Common myeloid progenitor, CD34-positive (primary cell): ENCODE results near the gene WASHC2A.
A peak's percentile ranks its signal among the peaks of the same experiment; 100 is the strongest.
"Not testable (repeated sequence)": the region's sequence is repeated elsewhere in the genome, so short reads cannot be mapped to it uniquely, and the experiment has no call there.

ENCODE experiments used
- CTCF ChIA-PET: fragments of 350-600 bp; sonication (Branson Sonifier 250); formaldehyde crosslinking; loops from one replicate; lab custom pipeline; 2021; ENCODE audit warnings: antibody characterized with exemption; lab: Charles Lee
- POLR2A ChIA-PET: fragments of 350-600 bp; sonication (Branson Sonifier 250); formaldehyde crosslinking; loops from one replicate; lab custom pipeline; 2021; ENCODE audit warnings: antibody characterized with exemption; lab: Charles Lee
- DNase-seq, 3 donors: peaks; one replicate each; pipeline versions ENCODE4 v3.0.0 to v3.0.0-alpha.2; 2013
- H3K27ac ChIP-seq, 2 experiments: 1 replicate in 1 of 2; 2 replicates in 1 of 2; pipeline ENCODE4 v1.7.0; 2013; ENCODE audit warnings: inconsistent platforms in 2 of 2, low read length in 2 of 2, mild to moderate bottlenecking in 2 of 2, low read depth in 1 of 2, moderate library complexity in 1 of 2; ENCODE audit not compliant: severe bottlenecking in 2 of 2, insufficient read depth in 1 of 2, poor library complexity in 1 of 2
- H3K27me3 ChIP-seq, 5 experiments: replicated peaks in 2 of 5; 1 replicate in 3 of 5; 2 replicates in 2 of 5; pipeline versions ENCODE4 v1.6.1 to v1.7.0; 2013; ENCODE audit warnings: low read length in 4 of 5, mild to moderate bottlenecking in 2 of 5, moderate library complexity in 2 of 5, inconsistent platforms in 1 of 5; ENCODE audit not compliant: insufficient read depth in 5 of 5, control insufficient read depth in 4 of 5
- H3K36me3 ChIP-seq, 4 experiments: 1 replicate in 2 of 4; 2 replicates in 2 of 4; pipeline versions ENCODE4 v1.6.1 to v1.7.0; 2013; ENCODE audit warnings: low read length in 3 of 4, control low read depth in 1 of 4, mild to moderate bottlenecking in 1 of 4; ENCODE audit not compliant: control insufficient read depth in 4 of 4, insufficient read depth in 4 of 4
- H3K4me1 ChIP-seq, 4 experiments: 1 replicate in 3 of 4; 2 replicates in 1 of 4; pipeline versions ENCODE4 v1.6.1 to v1.7.1; 2013; ENCODE audit warnings: low read length in 3 of 4, mild to moderate bottlenecking in 3 of 4, control low read depth in 1 of 4, inconsistent platforms in 1 of 4, moderate library complexity in 1 of 4; ENCODE audit not compliant: control insufficient read depth in 4 of 4, insufficient read depth in 4 of 4; ENCODE audit errors: control extremely low read depth in 1 of 4
- H3K4me3 ChIP-seq, 7 experiments: 1 replicate in 4 of 7; 2 replicates in 3 of 7; pipeline versions ENCODE4 v1.5.1 to v1.7.0; 2013; ENCODE audit warnings: mild to moderate bottlenecking in 7 of 7, low read length in 6 of 7, moderate library complexity in 6 of 7, inconsistent platforms in 2 of 7, low read depth in 2 of 7, control low read depth in 1 of 7; ENCODE audit not compliant: insufficient read depth in 4 of 7, control insufficient read depth in 1 of 7; ENCODE audit errors: extremely low read depth in 1 of 7
- H3K9me3 ChIP-seq, 5 experiments: 1 replicate in 4 of 5; 2 replicates in 1 of 5; pipeline versions ENCODE4 v1.6.1 to v1.7.1; 2013; ENCODE audit warnings: low read length in 4 of 5, mild to moderate bottlenecking in 2 of 5, inconsistent platforms in 1 of 5, low read depth in 1 of 5, moderate library complexity in 1 of 5; ENCODE audit not compliant: control insufficient read depth in 4 of 5, insufficient read depth in 2 of 5; ENCODE audit errors: control extremely low read depth in 1 of 5
- WGBS: methylation state at CpG from one replicate; pipeline ENCODE4 v1.1.5; 2013; ENCODE audit not compliant: insufficient coverage; 5-methylcytosine and 5-hydroxymethylcytosine counted together

The WASHC2A gene

DNA sequence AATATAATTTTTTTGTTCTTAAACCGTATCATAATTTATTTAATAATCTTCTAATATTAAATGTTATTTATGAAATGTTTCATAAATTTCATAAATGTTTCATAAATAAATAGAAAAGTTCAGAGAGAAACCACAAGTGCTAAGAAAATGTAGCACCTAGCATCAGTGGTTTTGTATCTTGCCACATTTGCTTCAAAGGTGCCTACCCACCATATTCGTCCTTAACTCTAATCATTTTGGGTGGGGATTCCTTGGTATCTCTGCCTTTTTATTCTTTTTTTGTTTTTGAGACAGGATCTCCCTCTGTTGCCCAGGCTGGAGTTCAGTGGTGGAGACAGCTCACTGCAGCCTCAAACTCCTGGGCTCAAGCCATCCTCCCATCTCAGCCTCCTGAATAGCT, 7.4 kb downstream of the WASHC2A start:
- H3K36me3 ChIP-seq, H3K27ac ChIP-seq, DNase-seq, CTCF ChIA-PET, H3K4me1 ChIP-seq, H3K9me3 ChIP-seq, POLR2A ChIA-PET, H3K4me3 ChIP-seq, H3K27me3 ChIP-seq: not testable (repeated sequence)
- no CpG with 5 or more reads among the region's 2 CpGs for WGBS

DNA sequence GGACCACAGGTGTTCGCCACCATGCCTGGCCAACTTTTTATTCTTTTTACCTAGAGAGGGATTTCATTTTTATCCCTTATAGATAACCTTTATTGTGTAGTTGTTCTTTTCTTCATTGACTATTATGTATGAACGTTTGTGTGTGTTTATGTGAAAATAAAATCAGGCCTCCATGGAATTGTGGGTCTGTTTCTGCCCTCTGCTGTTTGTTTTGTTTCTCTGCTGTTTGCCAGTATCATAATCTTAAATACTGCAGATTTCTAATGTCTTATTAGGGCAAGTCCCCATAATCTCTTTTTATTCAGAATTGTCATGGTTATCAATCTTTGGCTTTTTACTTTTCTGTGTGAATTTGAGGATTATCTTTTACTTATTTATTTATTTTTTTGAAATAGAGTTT, 7.8 kb downstream of the WASHC2A start:
- H3K9me3 ChIP-seq, H3K36me3 ChIP-seq, POLR2A ChIA-PET, H3K4me3 ChIP-seq, H3K27me3 ChIP-seq, H3K27ac ChIP-seq, H3K4me1 ChIP-seq, CTCF ChIA-PET: not testable (repeated sequence)
- no CpG with 5 or more reads among the region's 2 CpGs for WGBS
- DNase-seq, result peak in 1 of 3 donors; percentile 14

DNA sequence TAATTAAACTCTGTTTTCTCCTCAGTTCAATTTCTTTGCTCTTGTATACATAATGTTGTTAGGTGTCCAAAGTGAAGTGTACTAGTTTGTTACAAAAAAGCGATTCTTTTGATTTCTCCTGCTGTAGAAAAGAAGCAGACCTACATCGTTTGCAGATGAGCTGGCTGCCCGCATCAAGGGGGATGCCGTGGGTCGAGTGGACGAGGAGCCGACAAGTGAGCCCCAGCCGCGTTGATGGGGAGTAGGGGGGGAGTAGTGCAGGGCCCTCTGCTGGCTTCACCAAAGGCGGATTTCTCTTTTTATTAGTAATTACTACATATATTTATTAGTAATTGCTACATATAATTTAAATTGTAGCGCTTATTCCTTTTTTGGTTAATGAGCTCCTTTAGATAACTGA, 23.6 kb downstream of the WASHC2A start:
- H3K9me3 ChIP-seq, H3K36me3 ChIP-seq, POLR2A ChIA-PET, H3K4me1 ChIP-seq, DNase-seq, CTCF ChIA-PET, H3K4me3 ChIP-seq, H3K27me3 ChIP-seq, H3K27ac ChIP-seq: not testable (repeated sequence)
- no CpG with 5 or more reads among the region's 11 CpGs for WGBS

DNA sequence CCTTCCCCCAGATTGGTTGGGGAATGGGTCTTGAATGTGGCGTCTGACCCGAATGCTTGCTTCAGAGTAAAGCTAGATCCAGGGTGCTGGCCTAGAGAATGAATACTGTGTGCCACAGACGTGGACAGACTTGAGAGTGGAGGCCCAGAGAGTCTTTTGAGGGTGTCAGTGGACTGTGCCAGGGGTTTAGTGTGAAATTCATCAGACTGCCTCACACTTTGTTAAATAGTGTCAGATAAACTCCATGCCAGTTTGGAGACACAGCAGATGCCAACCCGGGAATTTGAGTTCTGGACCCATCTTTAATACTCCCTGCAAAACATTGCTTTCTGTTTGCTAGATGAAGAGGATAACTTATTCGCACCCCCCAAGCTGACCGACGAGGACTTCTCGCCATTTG, 25.2 kb downstream of the WASHC2A start:
- H3K4me1 ChIP-seq, POLR2A ChIA-PET, H3K9me3 ChIP-seq, H3K27ac ChIP-seq, H3K36me3 ChIP-seq, DNase-seq, H3K4me3 ChIP-seq, H3K27me3 ChIP-seq, CTCF ChIA-PET: not testable (repeated sequence)
- WGBS, result no CpG with 5 or more reads among the region's 8 CpGs

DNA sequence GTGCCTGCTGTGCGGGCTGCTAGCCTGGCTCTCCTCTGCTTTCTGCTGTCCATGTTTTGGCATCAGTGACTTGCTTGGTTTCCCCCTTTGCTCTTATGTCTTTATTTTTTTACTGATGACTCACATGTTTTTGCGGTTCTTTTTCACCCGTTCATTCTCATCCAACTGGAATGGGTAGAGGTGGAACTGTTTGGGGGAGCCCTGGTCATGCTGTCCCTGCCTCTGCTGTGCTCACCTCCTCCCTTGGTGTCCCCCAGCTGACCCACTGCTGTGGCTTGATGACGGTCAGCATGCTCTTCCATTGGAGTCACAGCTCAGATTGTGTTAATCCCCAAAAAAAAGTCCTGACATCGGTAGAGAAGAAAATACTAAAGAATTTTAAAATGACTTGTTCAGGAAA, 26.9 kb downstream of the WASHC2A start:
- H3K9me3 ChIP-seq, H3K4me1 ChIP-seq, H3K27me3 ChIP-seq, H3K36me3 ChIP-seq, POLR2A ChIA-PET, H3K27ac ChIP-seq, CTCF ChIA-PET, H3K4me3 ChIP-seq, DNase-seq: not testable (repeated sequence)
- 100% methylated on average over 1 of the region's 5 CpGs for WGBS

DNA sequence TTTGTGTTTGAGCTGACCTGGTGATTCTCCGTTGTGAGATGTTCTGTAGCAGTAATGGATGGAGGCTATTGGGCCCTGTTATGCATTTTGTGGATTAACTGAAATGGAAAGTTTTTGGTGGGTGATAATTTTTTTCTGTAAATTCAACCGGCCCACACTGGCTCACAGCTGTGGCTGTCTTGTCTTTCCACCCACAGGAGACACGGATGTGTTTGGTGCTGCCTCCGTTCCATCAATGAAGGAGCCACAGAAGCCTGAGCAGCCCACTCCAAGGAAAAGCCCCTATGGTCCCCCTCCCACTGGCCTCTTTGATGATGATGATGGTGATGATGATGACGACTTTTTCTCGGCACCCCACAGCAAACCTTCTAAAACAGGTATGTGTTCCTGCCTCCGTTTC, 27.6 kb downstream of the WASHC2A start:
- H3K27ac ChIP-seq, POLR2A ChIA-PET, DNase-seq, H3K4me1 ChIP-seq, CTCF ChIA-PET, H3K9me3 ChIP-seq, H3K36me3 ChIP-seq, H3K4me3 ChIP-seq, H3K27me3 ChIP-seq: not testable (repeated sequence)
- WGBS, result 100% methylated on average over 1 of the region's 7 CpGs

DNA sequence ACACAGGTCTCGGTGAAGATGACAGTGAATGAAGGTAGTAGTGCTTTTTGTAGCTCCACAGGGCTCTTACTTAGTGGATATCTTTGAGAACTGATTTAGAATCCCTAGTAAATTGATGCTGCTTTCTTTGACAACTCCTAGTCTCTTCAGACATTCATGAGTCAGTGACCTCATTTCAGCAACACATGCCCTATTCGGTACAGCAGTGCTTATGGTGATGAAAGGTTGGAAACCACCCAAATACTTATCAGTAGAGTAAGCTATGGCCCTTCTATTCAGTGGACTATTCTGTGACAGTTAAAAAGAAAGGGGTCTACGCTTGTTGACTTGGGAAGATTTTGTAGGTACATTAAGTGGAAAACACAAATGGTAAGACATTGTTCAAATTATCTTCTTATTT, 29.0 kb downstream of the WASHC2A start:
- H3K4me3 ChIP-seq, H3K9me3 ChIP-seq, H3K27ac ChIP-seq, DNase-seq, CTCF ChIA-PET, H3K4me1 ChIP-seq, POLR2A ChIA-PET, H3K27me3 ChIP-seq: not testable (repeated sequence)
- WGBS, result no CpG with 5 or more reads among the region's 3 CpGs
- H3K36me3 ChIP-seq, result peaks cover 0 to 11% (median 6%) of the 10 kb centered on the region in 4 experiments
